KMS-11 (cell line): ENCODE data around the gene BRD7.

ENCODE experiments used
- H2AFZ ChIP-seq: fragments of 200-600 bp; sonication (generic); 2 replicates; pipeline ENCODE4 v1.6.1; 2016; ENCODE audit warnings: antibody characterized with exemption, mixed run types, low read depth
- H3K27ac ChIP-seq: fragments of 200-600 bp; sonication (generic); 2 replicates; pipeline ENCODE4 v1.6.1; 2016; ENCODE audit warnings: mild to moderate bottlenecking, mixed run types
- H3K27me3 ChIP-seq: fragments of 200-600 bp; sonication (generic); 2 replicates; pipeline ENCODE4 v1.6.1; 2017; ENCODE audit warnings: mild to moderate bottlenecking, low read depth, mixed run types, moderate library complexity; ENCODE audit not compliant: insufficient read depth
- H3K36me3 ChIP-seq: fragments of 200-600 bp; sonication (generic); 2 replicates; pipeline ENCODE4 v1.6.1; 2017; ENCODE audit warnings: mild to moderate bottlenecking, mixed run types; ENCODE audit not compliant: insufficient read depth
- H3K4me1 ChIP-seq: fragments of 200-600 bp; sonication (generic); 2 replicates; pipeline ENCODE4 v1.6.1; 2016; ENCODE audit warnings: mild to moderate bottlenecking, low read depth, mixed run types; ENCODE audit not compliant: poor library complexity, severe bottlenecking
- H3K4me2 ChIP-seq: fragments of 200-600 bp; sonication (generic); 2 replicates; pipeline ENCODE4 v1.7.0; 2016; ENCODE audit warnings: mild to moderate bottlenecking, mixed run types
- H3K4me3 ChIP-seq: fragments of 200-600 bp; sonication (generic); IDR thresholded peaks from 2 replicates; pipeline ENCODE4 v1.6.1; 2017; ENCODE audit warnings: low read depth, low read length, mixed read lengths; ENCODE audit not compliant: insufficient read depth
- H3K79me2 ChIP-seq: fragments of 200-600 bp; sonication (generic); 2 replicates; pipeline ENCODE4 v1.6.1; 2016; ENCODE audit warnings: low read depth, mixed run types; ENCODE audit not compliant: insufficient read depth
- H3K9ac ChIP-seq: fragments of 200-600 bp; sonication (generic); 2 replicates; pipeline ENCODE4 v1.6.1; 2016; ENCODE audit warnings: mild to moderate bottlenecking, mixed run types
- H4K20me1 ChIP-seq: fragments of 200-600 bp; sonication (generic); 2 replicates; pipeline ENCODE4 v1.6.1; 2016; ENCODE audit warnings: mild to moderate bottlenecking, mixed run types; ENCODE audit not compliant: insufficient read depth
- TF ChIP-seq, protein P1 (sequence below): fragments of 200-600 bp; sonication (generic); conservative IDR thresholded peaks from 2 replicates; pipeline ENCODE4 v1.6.1; 2017; ENCODE audit warnings: low read depth, mild to moderate bottlenecking, antibody characterized with exemption, low read length, moderate library complexity, mixed read lengths

The BRD7 gene

DNA sequence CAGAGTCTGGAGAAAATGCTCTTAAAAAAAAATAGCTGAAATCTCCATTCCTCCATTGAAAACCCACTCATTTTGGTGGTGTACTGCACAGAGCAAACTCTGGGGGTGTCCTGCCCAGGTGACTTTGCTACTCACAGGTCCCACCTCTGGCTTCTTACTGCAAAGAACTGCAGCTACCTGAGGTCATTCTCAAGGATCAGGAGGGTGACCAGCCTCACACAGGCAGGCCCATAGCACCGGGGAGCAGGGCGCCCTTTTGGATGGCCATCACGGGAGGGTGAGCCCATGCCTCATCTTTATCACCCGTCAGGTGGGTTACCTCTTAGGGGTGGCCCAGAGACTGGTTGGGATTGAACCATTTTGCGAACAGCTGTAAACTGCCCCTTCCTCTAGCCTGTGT, 32.6 kb upstream of the BRD7 start:
- H2AFZ ChIP-seq, result no peak overlapping the region

DNA sequence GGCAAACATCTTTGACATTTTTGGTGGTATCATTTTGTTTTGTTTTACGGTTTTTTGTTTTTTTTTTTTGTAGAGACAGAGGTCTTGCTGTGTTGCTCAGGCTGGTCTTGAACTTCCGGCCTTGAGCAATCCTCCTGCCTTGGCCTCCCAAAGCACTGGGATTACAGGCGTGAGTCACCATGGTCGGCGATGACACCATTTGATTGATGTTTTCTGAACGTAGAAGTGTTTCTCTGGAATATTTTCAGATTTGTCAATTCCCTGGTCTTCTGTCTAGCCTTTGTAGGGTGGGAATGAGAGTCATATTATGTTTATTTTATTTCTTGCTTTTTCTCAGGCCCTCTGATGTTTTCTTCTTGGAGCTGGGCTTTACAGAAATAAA, 32.2 kb upstream of the BRD7 start:
- Histone ChIP-seq H3K79me2 (no peaks in the 10 kb centered on the region), H3K27ac (no peak overlapping the region), H4K20me1 (no peaks in the 10 kb centered on the region), H3K27me3 (no peaks in the 10 kb centered on the region), H3K9ac (no peak overlapping the region), H3K4me3 (no peak overlapping the region), H3K36me3 (no peaks in the 10 kb centered on the region), H3K4me2 (no peak overlapping the region), H2AFZ (no peak overlapping the region), H3K4me1 (no peaks in the 10 kb centered on the region)
- TF ChIP-seq, protein P1, sequence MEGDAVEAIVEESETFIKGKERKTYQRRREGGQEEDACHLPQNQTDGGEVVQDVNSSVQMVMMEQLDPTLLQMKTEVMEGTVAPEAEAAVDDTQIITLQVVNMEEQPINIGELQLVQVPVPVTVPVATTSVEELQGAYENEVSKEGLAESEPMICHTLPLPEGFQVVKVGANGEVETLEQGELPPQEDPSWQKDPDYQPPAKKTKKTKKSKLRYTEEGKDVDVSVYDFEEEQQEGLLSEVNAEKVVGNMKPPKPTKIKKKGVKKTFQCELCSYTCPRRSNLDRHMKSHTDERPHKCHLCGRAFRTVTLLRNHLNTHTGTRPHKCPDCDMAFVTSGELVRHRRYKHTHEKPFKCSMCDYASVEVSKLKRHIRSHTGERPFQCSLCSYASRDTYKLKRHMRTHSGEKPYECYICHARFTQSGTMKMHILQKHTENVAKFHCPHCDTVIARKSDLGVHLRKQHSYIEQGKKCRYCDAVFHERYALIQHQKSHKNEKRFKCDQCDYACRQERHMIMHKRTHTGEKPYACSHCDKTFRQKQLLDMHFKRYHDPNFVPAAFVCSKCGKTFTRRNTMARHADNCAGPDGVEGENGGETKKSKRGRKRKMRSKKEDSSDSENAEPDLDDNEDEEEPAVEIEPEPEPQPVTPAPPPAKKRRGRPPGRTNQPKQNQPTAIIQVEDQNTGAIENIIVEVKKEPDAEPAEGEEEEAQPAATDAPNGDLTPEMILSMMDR, result no peak

More for the DNA sequence above, 32.6 kb upstream of the BRD7 start:
- Histone ChIP-seq H3K27ac (no peak overlapping the region), H3K9ac (no peak overlapping the region), H4K20me1 (no peaks in the 10 kb centered on the region), H3K27me3 (no peaks in the 10 kb centered on the region), H3K4me2 (no peak overlapping the region), H3K4me3 (no peak overlapping the region), H3K4me1 (no peaks in the 10 kb centered on the region), H3K79me2 (no peaks in the 10 kb centered on the region), H3K36me3 (no peaks in the 10 kb centered on the region)
- TF ChIP-seq, protein P1, result no peak

DNA sequence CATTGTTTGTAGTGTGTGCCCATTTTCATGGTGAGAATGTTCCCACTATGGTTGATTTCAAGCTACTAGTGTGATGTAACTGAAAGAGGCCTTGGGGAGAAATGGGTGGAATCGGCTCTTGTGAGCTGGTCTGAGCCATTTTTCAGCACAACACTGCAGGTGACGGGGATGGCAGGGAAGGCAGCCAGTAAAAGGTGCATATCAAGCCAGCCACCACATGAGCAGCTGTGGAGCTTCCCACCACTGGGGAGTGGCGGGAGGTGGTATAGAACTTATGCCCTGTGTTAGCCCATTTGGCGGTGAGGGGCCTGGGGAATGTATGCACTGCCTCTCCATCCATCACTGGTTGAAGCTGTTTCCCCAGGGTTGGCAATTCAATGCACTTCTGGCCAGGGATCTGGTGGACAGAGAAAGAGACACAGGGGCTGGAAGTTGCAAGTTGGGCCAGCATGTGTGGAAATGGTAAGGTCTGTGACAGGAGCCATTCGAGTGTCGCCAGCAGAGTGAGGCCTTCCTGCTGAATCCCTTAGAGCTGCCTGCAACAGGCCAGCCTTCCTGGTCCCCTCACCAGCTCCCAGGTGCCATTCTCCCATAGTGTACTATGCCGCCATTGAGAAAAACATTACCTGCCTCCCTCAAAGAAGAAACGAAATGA, 31.7 kb upstream of the BRD7 start:
- TF ChIP-seq, protein P1, result no peak

DNA sequence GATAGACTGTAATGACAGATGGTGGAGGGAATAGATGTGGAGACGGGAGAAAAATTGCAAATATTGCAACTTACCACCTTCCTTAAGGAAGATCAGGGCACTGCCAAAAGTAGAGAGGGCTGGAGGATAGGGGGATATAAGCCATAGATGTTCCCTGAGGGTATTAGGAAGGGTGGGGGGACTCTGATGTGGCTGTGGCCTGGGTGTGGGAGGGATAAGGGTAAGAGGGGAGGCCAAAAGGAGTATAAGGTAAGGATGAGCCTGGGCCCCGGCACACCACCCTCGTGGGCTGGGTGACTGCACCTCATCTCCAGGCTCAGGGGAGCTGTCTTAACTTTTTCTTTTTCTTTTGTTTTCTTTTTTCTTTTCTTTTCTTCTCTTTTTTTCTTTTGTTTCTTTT, 30.6 kb upstream of the BRD7 start:
- no peak overlapping the region for H3K27ac ChIP-seq
- no peaks in the 10 kb centered on the region for H3K27me3 ChIP-seq
- no peaks in the 10 kb centered on the region for H3K79me2 ChIP-seq
- no peak overlapping the region for H3K9ac ChIP-seq
- no peaks in the 10 kb centered on the region for H3K36me3 ChIP-seq
- TF ChIP-seq, protein P1, result no peak
- H3K4me1 ChIP-seq, result no peaks in the 10 kb centered on the region
- no peak overlapping the region for H3K4me3 ChIP-seq
- no peak overlapping the region for H2AFZ ChIP-seq
- no peaks in the 10 kb centered on the region for H4K20me1 ChIP-seq
- H3K4me2 ChIP-seq, result no peak overlapping the region

More for the DNA sequence above, 31.7 kb upstream of the BRD7 start:
- Histone ChIP-seq H3K4me2 (no peak overlapping the region), H3K27me3 (no peaks in the 10 kb centered on the region), H3K27ac (no peak overlapping the region), H3K4me1 (no peaks in the 10 kb centered on the region), H2AFZ (no peak overlapping the region), H4K20me1 (no peaks in the 10 kb centered on the region), H3K4me3 (no peak overlapping the region), H3K9ac (no peak overlapping the region), H3K79me2 (no peaks in the 10 kb centered on the region), H3K36me3 (no peaks in the 10 kb centered on the region)
